Measurements from ENCODE around the gene ATP6V0E2.
A peak's percentile ranks its signal among the peaks of the same experiment; 100 is the strongest.

ATP6V0E2 gene

DNA sequence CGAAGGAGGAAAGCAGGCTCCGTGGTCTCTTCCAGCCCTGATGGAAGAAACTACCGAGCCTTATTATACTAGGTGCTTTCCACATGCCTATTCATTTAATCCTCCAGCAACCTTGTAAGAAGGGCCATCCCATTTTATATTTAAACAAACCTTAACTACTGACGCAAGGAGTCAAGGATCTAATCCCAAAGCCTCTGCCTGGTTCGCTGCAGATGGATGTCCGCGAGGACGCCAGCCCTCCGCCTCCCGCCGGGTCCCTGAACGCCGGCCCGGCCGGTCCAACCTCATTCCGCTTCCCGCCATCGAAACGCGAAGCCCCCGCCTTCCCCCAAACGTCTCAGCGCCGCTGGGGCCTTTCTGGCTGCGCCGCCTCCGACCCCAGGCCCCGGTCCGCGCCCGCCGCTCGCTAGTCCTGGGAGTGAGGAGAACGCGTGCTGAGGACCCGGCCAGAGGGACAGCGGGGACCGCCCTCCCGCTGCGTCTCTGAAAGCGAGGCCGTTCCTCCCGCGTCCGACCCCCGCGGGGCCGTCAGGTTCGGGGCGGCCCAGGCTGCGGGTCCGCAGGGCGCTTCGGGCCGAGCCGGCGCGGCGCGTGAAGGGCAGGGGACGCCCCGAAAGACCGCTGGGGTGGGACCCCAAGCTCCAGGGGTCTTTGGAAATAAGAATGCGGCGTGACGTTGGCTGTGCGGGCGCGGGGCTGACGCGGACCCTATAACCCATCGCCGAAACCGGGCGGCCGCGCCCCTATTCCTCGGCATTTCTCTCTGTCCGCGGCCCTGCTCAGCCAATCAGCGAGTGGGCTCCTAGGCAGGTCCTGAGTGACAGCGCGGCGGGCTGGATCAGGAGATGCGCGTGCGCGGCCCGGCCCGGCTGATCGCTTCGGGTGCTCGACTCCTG, at the start of gene ATP6V0E2:
Gene ATP6V0E2 (plus strand): TSS at position 896 of the 896 bp plus-strand sequence. CDS start 97 bp downstream, outside the sequence.
- no peaks in the 10 kb centered on the region for H3K9me3 ChIP-seq (ENCODE audit: low read depth, low read length)
- H3K36me3 ChIP-seq (ENCODE audit: insufficient read depth, low read length) = no peaks in the 10 kb centered on the region
- H3K4me3 ChIP-seq = peak within 1 kb of the TSS; percentile 96
- no peak for TF ChIP-seq FOXP2 (optimal IDR thresholded peaks at IDR 0.05; ENCODE audit: control extremely low read depth, extremely low read length, insufficient read depth)
- TF ChIP-seq EZH2 (IDR thresholded peaks at IDR 0.05) = no peak
- no peak for TF ChIP-seq POLR2AphosphoS5 (IDR thresholded peaks at IDR 0.05; ENCODE audit: borderline replicate concordance, low read depth, low read length)
- H3K27ac ChIP-seq = no peak within 1 kb of the TSS
- peak within 1 kb of the TSS; percentile 64 for H3K9ac ChIP-seq (ENCODE audit: insufficient read length)
- no peak for DNase-seq (ENCODE audit: low read depth, low spot score)

DNA sequence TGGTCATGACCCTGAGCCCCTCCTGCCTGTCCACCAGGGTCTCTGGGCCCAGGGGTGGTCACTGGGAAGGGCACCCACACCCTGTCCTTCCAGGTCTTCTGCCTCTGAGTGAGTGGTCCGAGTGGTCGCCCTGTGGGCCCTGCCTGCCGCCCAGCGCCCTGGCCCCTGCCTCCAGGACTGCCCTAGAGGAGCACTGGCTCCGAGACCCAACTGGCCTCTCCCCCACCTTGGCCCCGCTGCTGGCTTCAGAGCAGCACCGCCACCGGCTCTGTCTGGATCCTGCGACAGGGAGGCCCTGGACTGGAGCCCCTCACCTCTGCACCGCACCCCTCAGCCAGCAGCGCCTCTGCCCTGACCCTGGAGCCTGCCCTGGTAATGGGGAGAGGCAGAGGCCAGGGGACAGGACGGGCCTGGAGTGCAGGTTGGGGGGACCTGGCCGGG, 49.4 kb upstream of the ATP6V0E2 start:
- H3K4me3 ChIP-seq = no peak overlapping the region
- no peaks in the 10 kb centered on the region for H3K9me3 ChIP-seq (ENCODE audit: low read depth, low read length)
- H3K9ac ChIP-seq (ENCODE audit: insufficient read length) = no peak overlapping the region
- no peak overlapping the region for H3K27ac ChIP-seq
- H3K36me3 ChIP-seq (ENCODE audit: insufficient read depth, low read length) = no peaks in the 10 kb centered on the region
- no peak for DNase-seq (ENCODE audit: low read depth, low spot score)
- TF ChIP-seq POLR2AphosphoS5 (IDR thresholded peaks at IDR 0.05; ENCODE audit: borderline replicate concordance, low read depth, low read length) (no peak), FOXP2 (optimal IDR thresholded peaks at IDR 0.05; ENCODE audit: control extremely low read depth, extremely low read length, insufficient read depth) (no peak), EZH2 (IDR thresholded peaks at IDR 0.05) (no peak)

DNA sequence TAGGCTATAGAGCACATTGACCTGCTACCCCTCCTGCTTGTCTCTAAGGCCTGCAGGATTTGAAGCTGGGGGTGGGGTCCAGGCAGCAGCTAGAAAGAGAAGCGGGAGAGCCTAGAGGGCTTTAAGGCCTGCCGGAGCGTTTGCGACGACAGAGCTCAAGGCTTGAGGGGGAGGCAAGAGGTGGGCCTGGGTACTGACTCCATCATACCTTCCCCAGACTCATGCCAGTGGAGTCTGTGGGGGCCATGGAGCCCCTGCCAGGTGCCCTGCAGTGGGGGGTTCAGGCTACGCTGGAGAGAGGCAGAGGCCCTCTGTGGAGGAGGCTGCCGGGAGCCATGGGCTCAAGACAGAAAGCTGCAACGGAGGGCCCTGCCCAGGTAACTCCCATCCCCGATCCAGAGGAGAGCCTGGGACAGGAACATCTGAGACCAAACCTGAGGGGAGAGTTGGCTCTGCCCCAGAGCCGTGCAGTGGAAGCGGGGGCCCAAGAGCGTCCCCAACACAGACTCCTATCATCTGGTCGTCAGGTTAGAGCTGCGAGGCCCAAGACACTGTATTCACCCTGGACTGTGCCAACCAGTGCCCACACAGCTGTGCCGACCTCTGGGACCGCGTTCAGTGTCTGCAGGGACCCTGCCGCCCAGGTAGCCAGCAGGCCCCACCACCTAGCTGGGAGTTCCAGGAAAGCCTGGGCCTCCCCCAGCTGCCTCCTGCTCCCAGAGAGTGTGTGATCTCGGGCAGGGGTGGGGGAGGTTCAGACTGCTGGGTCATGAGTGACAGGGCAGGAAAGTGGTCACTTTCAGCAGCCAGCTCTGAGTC, 48.8 kb upstream of the ATP6V0E2 start:
- no peak for TF ChIP-seq POLR2AphosphoS5 (IDR thresholded peaks at IDR 0.05; ENCODE audit: borderline replicate concordance, low read depth, low read length)
- TF ChIP-seq FOXP2 (optimal IDR thresholded peaks at IDR 0.05; ENCODE audit: control extremely low read depth, extremely low read length, insufficient read depth) = no peak
- TF ChIP-seq EZH2 (IDR thresholded peaks at IDR 0.05) = no peak
- Histone ChIP-seq H3K9me3 (ENCODE audit: low read depth, low read length) (no peaks in the 10 kb centered on the region), H3K36me3 (ENCODE audit: insufficient read depth, low read length) (no peaks in the 10 kb centered on the region), H3K4me3 (no peak overlapping the region), H3K27ac (no peak overlapping the region), H3K9ac (ENCODE audit: insufficient read length) (no peak overlapping the region)
- no peak for DNase-seq (ENCODE audit: low read depth, low spot score)

DNA sequence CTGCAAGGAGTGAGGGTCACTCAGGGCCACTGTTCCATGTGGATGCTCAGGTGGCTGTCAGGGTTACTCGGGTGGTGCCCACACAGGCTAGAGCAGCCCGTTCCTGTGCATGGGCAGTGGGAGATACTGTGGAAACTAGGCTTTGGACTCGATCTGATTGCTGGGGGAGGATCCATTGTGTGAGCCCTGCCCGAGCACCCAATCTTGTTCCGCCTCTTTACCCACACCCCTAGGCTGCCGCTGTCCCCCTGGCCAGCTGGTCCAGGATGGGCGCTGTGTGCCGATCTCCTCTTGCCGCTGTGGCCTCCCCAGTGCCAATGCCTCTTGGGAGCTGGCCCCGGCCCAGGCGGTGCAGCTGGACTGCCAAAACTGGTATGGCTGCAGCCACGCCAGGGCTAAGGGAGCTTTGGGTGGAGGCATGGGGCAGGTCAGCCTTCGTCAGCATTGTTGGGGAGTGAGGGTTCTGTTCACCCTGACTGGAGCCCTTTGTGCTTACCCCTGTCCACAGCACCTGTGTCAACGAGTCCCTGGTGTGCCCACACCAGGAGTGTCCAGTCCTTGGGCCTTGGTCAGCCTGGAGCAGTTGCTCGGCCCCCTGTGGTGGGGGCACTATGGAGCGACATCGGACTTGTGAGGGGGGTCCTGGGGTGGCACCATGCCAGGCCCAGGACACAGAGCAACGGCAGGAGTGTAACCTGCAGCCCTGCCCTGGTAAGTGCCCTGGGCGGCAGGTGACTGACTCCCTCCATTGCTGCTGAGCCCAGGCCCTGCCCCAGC, 48.0 kb upstream of the ATP6V0E2 start:
- Histone ChIP-seq H3K4me3 (no peak overlapping the region), H3K36me3 (ENCODE audit: insufficient read depth, low read length) (no peaks in the 10 kb centered on the region), H3K27ac (no peak overlapping the region), H3K9ac (ENCODE audit: insufficient read length) (no peak overlapping the region), H3K9me3 (ENCODE audit: low read depth, low read length) (no peaks in the 10 kb centered on the region)
- TF ChIP-seq POLR2AphosphoS5 (IDR thresholded peaks at IDR 0.05; ENCODE audit: borderline replicate concordance, low read depth, low read length) = no peak
- DNase-seq (ENCODE audit: low read depth, low spot score) = no peak

DNA sequence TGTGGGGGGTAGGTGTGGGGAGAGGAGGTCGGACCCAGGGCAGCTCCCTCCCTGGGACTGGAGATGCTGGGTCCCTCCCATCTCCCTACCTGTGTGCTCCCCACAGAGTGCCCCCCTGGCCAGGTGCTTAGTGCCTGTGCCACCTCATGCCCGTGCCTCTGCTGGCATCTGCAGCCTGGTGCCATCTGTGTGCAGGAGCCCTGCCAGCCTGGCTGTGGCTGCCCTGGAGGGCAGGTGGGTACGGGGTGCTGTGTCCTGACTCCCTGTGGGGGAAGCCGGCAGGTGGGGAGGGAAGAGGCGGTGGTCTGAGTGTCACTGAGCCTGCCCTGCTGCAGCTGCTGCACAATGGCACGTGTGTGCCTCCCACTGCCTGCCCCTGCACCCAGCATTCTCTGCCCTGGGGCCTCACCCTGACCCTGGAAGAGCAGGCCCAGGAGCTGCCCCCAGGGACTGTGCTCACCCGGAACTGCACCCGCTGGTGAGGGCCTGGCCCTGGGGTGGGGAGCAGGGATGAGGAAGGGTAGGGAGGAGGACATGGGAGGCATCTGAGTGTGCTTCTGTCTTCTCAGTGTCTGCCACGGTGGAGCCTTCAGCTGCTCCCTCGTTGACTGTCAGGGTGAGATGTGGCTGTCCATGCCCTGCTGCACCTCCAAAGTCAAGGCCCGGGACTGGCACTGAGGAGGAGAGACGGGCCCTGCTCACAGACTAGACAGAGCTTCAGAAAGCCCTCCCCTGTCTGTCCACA, 47.3 kb upstream of the ATP6V0E2 start:
- no peak for DNase-seq (ENCODE audit: low read depth, low spot score)
- no peaks in the 10 kb centered on the region for H3K36me3 ChIP-seq (ENCODE audit: insufficient read depth, low read length)
- H3K4me3 ChIP-seq = no peak overlapping the region
- H3K27ac ChIP-seq = no peak overlapping the region
- no peaks in the 10 kb centered on the region for H3K9me3 ChIP-seq (ENCODE audit: low read depth, low read length)
- TF ChIP-seq FOXP2 (optimal IDR thresholded peaks at IDR 0.05; ENCODE audit: control extremely low read depth, extremely low read length, insufficient read depth) (no peak), POLR2AphosphoS5 (IDR thresholded peaks at IDR 0.05; ENCODE audit: borderline replicate concordance, low read depth, low read length) (no peak)
- no peak overlapping the region for H3K9ac ChIP-seq (ENCODE audit: insufficient read length)

DNA sequence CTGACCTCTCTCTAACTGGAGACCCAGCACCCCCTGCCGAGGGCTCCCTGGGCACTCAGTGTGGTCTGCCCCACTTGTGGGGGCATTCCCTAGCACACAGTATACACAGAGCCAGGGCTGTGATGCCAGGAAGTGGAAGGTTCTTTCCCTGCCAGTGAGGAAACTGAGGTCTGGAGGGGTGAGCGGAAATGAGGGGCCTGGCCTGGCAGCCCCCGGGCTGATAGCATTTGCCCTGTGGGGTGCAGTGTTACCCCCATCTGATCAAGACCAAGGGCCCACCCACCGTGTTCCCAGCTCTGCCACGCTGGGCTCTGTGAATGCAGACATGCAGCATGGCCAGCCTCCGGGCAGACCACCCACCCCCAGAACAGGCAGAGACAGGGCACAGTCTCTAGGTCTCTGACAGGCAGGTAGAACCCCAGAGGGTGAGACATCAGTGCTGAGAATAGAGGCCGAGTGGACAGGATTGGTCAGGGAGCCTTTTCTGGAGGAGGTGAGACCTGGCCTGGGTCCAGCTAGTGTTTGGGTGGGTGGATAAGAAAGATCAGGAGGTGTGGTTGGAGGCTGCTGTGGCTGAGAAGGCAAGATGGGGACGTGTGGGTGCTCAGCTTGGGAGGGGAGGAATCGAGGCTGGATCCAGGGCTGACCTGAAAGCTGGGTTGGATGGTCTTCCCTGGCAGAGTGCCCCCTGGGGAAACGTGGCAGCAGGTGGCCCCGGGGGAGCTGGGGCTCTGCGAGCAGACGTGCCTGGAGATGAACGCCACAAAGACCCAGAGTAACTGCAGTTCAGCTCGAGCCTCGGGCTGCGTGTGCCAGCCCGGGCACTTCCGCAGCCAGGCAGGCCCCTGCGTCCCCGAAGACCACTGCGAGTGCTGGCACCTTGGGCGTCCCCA, 46.4 kb upstream of the ATP6V0E2 start:
- TF ChIP-seq EZH2 (IDR thresholded peaks at IDR 0.05) (no peak), POLR2AphosphoS5 (IDR thresholded peaks at IDR 0.05; ENCODE audit: borderline replicate concordance, low read depth, low read length) (no peak), FOXP2 (optimal IDR thresholded peaks at IDR 0.05; ENCODE audit: control extremely low read depth, extremely low read length, insufficient read depth) (no peak)
- no peak for DNase-seq (ENCODE audit: low read depth, low spot score)
- no peak overlapping the region for H3K4me3 ChIP-seq
- H3K9me3 ChIP-seq (ENCODE audit: low read depth, low read length) = no peaks in the 10 kb centered on the region
- no peak overlapping the region for H3K27ac ChIP-seq
- no peak overlapping the region for H3K9ac ChIP-seq (ENCODE audit: insufficient read length)
- H3K36me3 ChIP-seq (ENCODE audit: insufficient read depth, low read length) = no peaks in the 10 kb centered on the region
